Measurements from ENCODE around the gene DCLK2. TPM values are rescaled to one million over a fixed set of nuclear protein-coding genes. Genes with fewer than 3 reads are reported as not detected.

The DCLK2 gene
- total and polyA plus RNA-seq, 2 of the 8 experiments (the other 6 are each of a cell fraction or from before 2014, with no cell fraction given) = 0.32 to 0.37 TPM

DNA sequence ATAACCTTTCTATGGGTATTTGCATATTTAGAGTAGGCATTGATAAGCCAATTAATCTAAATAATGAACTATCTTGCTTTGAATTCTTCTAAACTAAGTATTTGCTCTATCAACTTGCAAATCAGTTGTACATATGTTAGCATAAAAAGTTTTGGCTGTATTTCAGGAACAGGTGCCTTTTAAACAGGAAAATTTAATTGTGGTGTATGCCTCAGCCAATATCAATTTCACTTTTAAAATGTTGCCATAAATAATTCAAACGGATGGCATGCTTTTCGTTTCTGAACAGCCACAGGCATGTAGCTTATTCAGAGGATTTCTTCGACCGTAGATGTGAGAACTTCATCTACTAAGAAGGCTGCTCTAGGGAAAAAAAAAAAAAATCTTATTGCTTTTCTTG, 99.9 kb downstream of the DCLK2 start:
- Histone ChIP-seq H2BK5ac (ENCODE audit: low read depth, low read length) (no peak overlapping the region), H3K14ac (ENCODE audit: insufficient read length) (no peak overlapping the region), H2AFZ (ENCODE audit: low read length) (no peak overlapping the region), H3K4me2 (ENCODE audit: insufficient read depth in 1 of 2, low read depth in 2 of 2, low read length in 2 of 2) (no peak overlapping the region), H4K20me1 (replicated peaks in 1 of 2; ENCODE audit: control insufficient read depth in 1 of 2, insufficient read depth in 2 of 2, low read length in 2 of 2) (no peaks in the 10 kb centered on the region), H3K18ac (ENCODE audit: extremely low read depth, low read length) (no peak overlapping the region), H3K56ac (replicated peaks; ENCODE audit: insufficient read length, low read depth, low read length) (no peak overlapping the region), H4K5ac (ENCODE audit: insufficient read length, low read depth, low read length) (no peak overlapping the region), H4K91ac (replicated peaks; ENCODE audit: insufficient read length, low read length) (no peak overlapping the region), H3K23ac (ENCODE audit: insufficient read length) (no peak overlapping the region), H3K4me3 (ENCODE audit: extremely low read depth in 1 of 4, insufficient read depth in 2 of 4, low read depth in 3 of 4, low read length in 4 of 4) (no peak overlapping the region), H3K27ac (ENCODE audit: low read depth, low read length) (no peak overlapping the region), H3K27me3 (replicated peaks in 1 of 4; ENCODE audit: control insufficient read depth in 3 of 4, extremely low read depth in 1 of 4, insufficient read depth in 3 of 4, low read length in 3 of 4) (no peaks in the 10 kb centered on the region), H3K79me1 (ENCODE audit: low read depth, low read length) (no peaks in the 10 kb centered on the region), H2BK20ac (ENCODE audit: low read length) (no peak overlapping the region), H3K23me2 (ENCODE audit: low read depth, low read length) (no peaks in the 10 kb centered on the region), H2BK15ac (ENCODE audit: low read length) (no peak overlapping the region), H3K9me3 (ENCODE audit: insufficient read depth in 2 of 2, low read depth in 1 of 2, low read length in 1 of 2) (no peaks in the 10 kb centered on the region), H3K36me3 (ENCODE audit: control insufficient read depth in 2 of 4, insufficient read depth in 4 of 4, low read length in 3 of 4) (no peaks in the 10 kb centered on the region), H3K9ac (replicated peaks in 1 of 4; ENCODE audit: extremely low read depth in 1 of 4, low read depth in 3 of 4, low read length in 3 of 4) (no peak overlapping the region), H2BK12ac (ENCODE audit: low read depth, low read length) (no peak overlapping the region), H3K79me2 (ENCODE audit: control insufficient read depth in 1 of 2, insufficient read depth in 2 of 2, low read length in 2 of 2) (no peaks in the 10 kb centered on the region), H2AK5ac (ENCODE audit: low read depth, low read length) (no peak overlapping the region), H3K4ac (replicated peaks; ENCODE audit: insufficient read length, low read depth, low read length) (no peak overlapping the region), H4K8ac (ENCODE audit: extremely low read depth, insufficient read depth, low read length) (no peak overlapping the region), H3K4me1 (replicated peaks in 1 of 4; ENCODE audit: control insufficient read depth in 3 of 4, insufficient read depth in 4 of 4, low read length in 3 of 4) (no peaks in the 10 kb centered on the region), H2BK120ac (replicated peaks; ENCODE audit: low read depth, low read length) (no peak overlapping the region)
- 86% methylated on average over 4 of the region's 4 CpGs; no CpG with 5 or more reads in 1 of the 2 experiments for WGBS, 2 experiments (ENCODE audit: extremely low coverage in 1 of 2, insufficient coverage in 1 of 2, insufficient read length in 1 of 2, insufficient replicate concordance in 2 of 2, low coverage in 1 of 2, low lambda C conversion rate in 2 of 2, missing lambda C conversion rate in 1 of 2)
- FAIRE-seq (no peak), DNase-seq (ENCODE audit: low read depth in 1 of 2, low spot score in 2 of 2) (no peak)
- ChIA-PET CTCF (ENCODE audit: partially characterized antibody) (interaction anchor here (0.6 kb wide), 1 partner anchor 31 kb away, joined by 3 read pairs; no protein-coding TSS in a partner anchor), POLR2A (ENCODE audit: partially characterized antibody) (no interaction called here)
- TF ChIP-seq KDM4A (IDR thresholded peaks at IDR 0.05; ENCODE audit: low read depth, low read length, severe bottlenecking) = no peak
- no peak for TF ChIP-seq RBBP5 (IDR thresholded peaks at IDR 0.05; ENCODE audit: borderline replicate concordance, low read depth, low read length)
- TF ChIP-seq JUND (IDR thresholded peaks at IDR 0.05; ENCODE audit: low read length) = no peak
- TF ChIP-seq RNF2 (IDR thresholded peaks at IDR 0.05; ENCODE audit: borderline replicate concordance, low read depth, low read length, missing control alignments, poor library complexity, severe bottlenecking) = no peak
- TF ChIP-seq SP1 (IDR thresholded peaks at IDR 0.05; ENCODE audit: low read depth, low read length) = no peak
- TF ChIP-seq, protein P1, sequence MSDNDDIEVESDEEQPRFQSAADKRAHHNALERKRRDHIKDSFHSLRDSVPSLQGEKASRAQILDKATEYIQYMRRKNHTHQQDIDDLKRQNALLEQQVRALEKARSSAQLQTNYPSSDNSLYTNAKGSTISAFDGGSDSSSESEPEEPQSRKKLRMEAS (IDR thresholded peaks at IDR 0.05) = no peak
- no peak for TF ChIP-seq RAD21 (IDR thresholded peaks at IDR 0.05 in 1 of 2, conservative IDR thresholded peaks at IDR 0.05 in 1 of 2; ENCODE audit: low read depth in 2 of 2, low read length in 2 of 2)
- no peak for TF ChIP-seq MAFK (IDR thresholded peaks at IDR 0.05; ENCODE audit: low read depth, low read length)
- no peak for TF ChIP-seq RXRA (IDR thresholded peaks at IDR 0.05; ENCODE audit: insufficient read depth, low read depth, low read length)
- TF ChIP-seq KDM1A (IDR thresholded peaks at IDR 0.05; ENCODE audit: borderline replicate concordance, low read length) = no peak
- no peak for TF ChIP-seq JUN (IDR thresholded peaks at IDR 0.05; ENCODE audit: low read depth, low read length)
- TF ChIP-seq, protein P2, sequence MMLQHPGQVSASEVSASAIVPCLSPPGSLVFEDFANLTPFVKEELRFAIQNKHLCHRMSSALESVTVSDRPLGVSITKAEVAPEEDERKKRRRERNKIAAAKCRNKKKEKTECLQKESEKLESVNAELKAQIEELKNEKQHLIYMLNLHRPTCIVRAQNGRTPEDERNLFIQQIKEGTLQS (IDR thresholded peaks at IDR 0.05; ENCODE audit: insufficient read depth, low read depth, low read length) = no peak
- TF ChIP-seq CHD2 (IDR thresholded peaks at IDR 0.05; ENCODE audit: low read length) = no peak
